Neural cell (in vitro differentiated cells): ENCODE results near the gene RASAL2. TPM values are rescaled to one million over a fixed set of nuclear protein-coding genes. Genes with fewer than 3 reads are reported as not detected.

Source experiments
- H2AFZ ChIP-seq: fragments of 200-600, 300-800 bp; sonication (generic), shearing (Covaris generic); 2 replicates; pipeline ENCODE4 v1.6.0; 2014; ENCODE audit warnings: low read depth, mild to moderate bottlenecking, antibody characterized with exemption, low read length, moderate library complexity
- H3F3A ChIP-seq: fragments of 200-600 bp; shearing (Covaris generic); 2 replicates; pipeline ENCODE4 v1.6.1; 2016; ENCODE audit warnings: mild to moderate bottlenecking, moderate library complexity, mixed read lengths, antibody characterized with exemption, low read length; ENCODE audit not compliant: insufficient read depth, poor library complexity, severe bottlenecking
- H3K27ac ChIP-seq: fragments of 200-600, 300-800 bp; sonication (generic), shearing (Covaris generic); 2 replicates; pipeline ENCODE4 v1.5.1; 2014; ENCODE audit warnings: mild to moderate bottlenecking, low read length, moderate library complexity
- H3K27me3 ChIP-seq: fragments of 300-800, 200-600 bp; sonication (generic), shearing (Covaris generic); 2 replicates; pipeline ENCODE4 v1.6.0; 2014; ENCODE audit warnings: mild to moderate bottlenecking, low read depth, low read length, moderate library complexity; ENCODE audit not compliant: insufficient read depth
- H3K36me3 ChIP-seq: fragments of 300-800, 200-600 bp; sonication (generic), shearing (Covaris generic); 2 replicates; pipeline ENCODE4 v1.5.1; 2014; ENCODE audit warnings: mild to moderate bottlenecking, antibody characterized with exemption, low read length, moderate library complexity; ENCODE audit not compliant: insufficient read depth
- H3K4me2 ChIP-seq: fragments of 300-800, 200-600 bp; sonication (generic), shearing (Covaris generic); 2 replicates; pipeline ENCODE4 v1.6.0; 2014; ENCODE audit warnings: mild to moderate bottlenecking, low read length
- H3K4me3 ChIP-seq: fragments of 300-800, 200-600 bp; sonication (generic), shearing (Covaris generic); 2 replicates; pipeline ENCODE4 v1.5.1; 2014; ENCODE audit warnings: mild to moderate bottlenecking, low read length, moderate library complexity
- H3K79me2 ChIP-seq: fragments of 200-600 bp; shearing (Covaris generic); replicated peaks from 2 replicates; pipeline ENCODE4 v1.6.0; 2014; ENCODE audit warnings: mild to moderate bottlenecking, low read length, moderate library complexity; ENCODE audit not compliant: insufficient read depth
- H3K9ac ChIP-seq: fragments of 300-800, 200-600 bp; sonication (generic), shearing (Covaris generic); 2 replicates; pipeline ENCODE4 v1.6.1; 2016; ENCODE audit warnings: mild to moderate bottlenecking, low read length, mixed read lengths
- H3K9me2 ChIP-seq: fragments of 200-600 bp; shearing (Covaris generic); 2 replicates; pipeline ENCODE4 v1.6.1; 2016; ENCODE audit warnings: mild to moderate bottlenecking, low read length, mixed read lengths; ENCODE audit not compliant: insufficient read depth
- H3K9me3 ChIP-seq: fragments of 200-600, 300-800 bp; sonication (generic), shearing (Covaris generic); 2 replicates; pipeline ENCODE4 v1.6.1; 2016; ENCODE audit warnings: mild to moderate bottlenecking, mixed run types, low read length, moderate library complexity, mixed read lengths
- H4K20me1 ChIP-seq: fragments of 200-600 bp; shearing (Covaris generic); 2 replicates; pipeline ENCODE4 v1.6.1; 2016; ENCODE audit warnings: mild to moderate bottlenecking, mixed run types; ENCODE audit not compliant: insufficient read depth
- CTCF ChIP-seq: fragments of 450-650 bp; IDR thresholded peaks from 2 replicates; pipeline ENCODE4 v1.5.1; 2014; ENCODE audit warnings: antibody characterized with exemption, mild to moderate bottlenecking, moderate library complexity; ENCODE audit not compliant: poor library complexity, severe bottlenecking
- EP300 ChIP-seq: fragments of 450-650 bp; conservative IDR thresholded peaks from 2 replicates; pipeline ENCODE4 v1.6.1; 2014; ENCODE audit warnings: antibody characterized with exemption, mild to moderate bottlenecking, moderate library complexity; ENCODE audit not compliant: poor library complexity, severe bottlenecking
- EZH2 ChIP-seq: fragments of 200-600, 300-800 bp; shearing (Covaris generic), sonication (generic); IDR thresholded peaks from 2 replicates; pipeline ENCODE4 v1.6.1; 2014; ENCODE audit warnings: antibody characterized with exemption, low read length, borderline replicate concordance, mild to moderate bottlenecking; ENCODE audit not compliant: insufficient read depth, poor library complexity, severe bottlenecking
- MXI1 ChIP-seq: fragments of 450-650 bp; conservative IDR thresholded peaks from 2 replicates; pipeline ENCODE4 v1.6.1; 2014; ENCODE audit warnings: antibody characterized with exemption, mild to moderate bottlenecking; ENCODE audit not compliant: poor library complexity, severe bottlenecking
- POLR2AphosphoS5 ChIP-seq: IDR thresholded peaks from 2 replicates; pipeline ENCODE4 v1.6.1; 2012
- RAD21 ChIP-seq: fragments of 450-650 bp; conservative IDR thresholded peaks from 2 replicates; pipeline ENCODE4 v1.6.1; 2014; ENCODE audit warnings: antibody characterized with exemption, mild to moderate bottlenecking, moderate library complexity
- REST ChIP-seq: IDR thresholded peaks from 2 replicates; pipeline ENCODE4 v1.6.1; 2012; ENCODE audit warnings: borderline replicate concordance
- SMC3 ChIP-seq: fragments of 450-650 bp; conservative IDR thresholded peaks from 2 replicates; pipeline ENCODE4 v1.6.1; 2014; ENCODE audit warnings: antibody characterized with exemption, mild to moderate bottlenecking, moderate library complexity; ENCODE audit not compliant: poor library complexity
- TAF1 ChIP-seq: IDR thresholded peaks from 2 replicates; pipeline ENCODE4 v1.6.1; 2012; ENCODE audit warnings: low read depth
- polyA plus RNA-seq: library from polyadenylated mRNA; depleted of rRNA; stranded (reverse); fragments of >200 nt; gene quantifications from 2 replicates; pipeline ENCODE4 v1.2.3, GENCODE V29; 2014

The RASAL2 gene
- polyA plus RNA-seq, 1 donor from 2014 or later: 73.3 TPM

GRCh38 chr1:178061620-178062019, 32.3 kb upstream of the RASAL2 start:
- Histone ChIP-seq H3K27ac (no peak overlapping the region), H3K9me3 (no peaks in the 10 kb centered on the region), H3K9me2 (no peaks in the 10 kb centered on the region), H2AFZ (no peak overlapping the region), H3K4me3 (no peak overlapping the region), H3K27me3 (no peaks in the 10 kb centered on the region), H4K20me1 (no peaks in the 10 kb centered on the region), H3K4me2 (no peak overlapping the region), H3K79me2 (no peaks in the 10 kb centered on the region), H3K36me3 (no peaks in the 10 kb centered on the region), H3F3A (no peaks in the 10 kb centered on the region), H3K9ac (no peak overlapping the region)
- no peak for TF ChIP-seq EP300
- TF ChIP-seq REST: no peak
- TF ChIP-seq POLR2AphosphoS5: no peak
- TF ChIP-seq TAF1: no peak
- TF ChIP-seq RAD21: no peak
- no peak for TF ChIP-seq MXI1
- TF ChIP-seq EZH2: no peak
- no peak for TF ChIP-seq SMC3
- no peak for TF ChIP-seq CTCF

GRCh38 chr1:178064191-178064821, 29.6 kb upstream of the RASAL2 start:
- TF ChIP-seq RAD21: no peak
- TF ChIP-seq CTCF: no peak
- no peak for TF ChIP-seq EZH2
- no peak for TF ChIP-seq MXI1
- TF ChIP-seq EP300: no peak
- no peak for TF ChIP-seq POLR2AphosphoS5
- TF ChIP-seq TAF1: no peak
- TF ChIP-seq REST: no peak
- no peak for TF ChIP-seq SMC3
- no peaks in the 10 kb centered on the region for H3K9me2 ChIP-seq
- H3K36me3 ChIP-seq: no peaks in the 10 kb centered on the region
- no peak overlapping the region for H3K4me2 ChIP-seq
- no peaks in the 10 kb centered on the region for H3K9me3 ChIP-seq
- H3K79me2 ChIP-seq: no peaks in the 10 kb centered on the region
- H3K4me3 ChIP-seq: no peak overlapping the region
- no peaks in the 10 kb centered on the region for H3K27me3 ChIP-seq
- H3K9ac ChIP-seq: no peak overlapping the region
- no peaks in the 10 kb centered on the region for H4K20me1 ChIP-seq
- no peak overlapping the region for H3K27ac ChIP-seq
- H2AFZ ChIP-seq: no peak overlapping the region
- H3F3A ChIP-seq: no peaks in the 10 kb centered on the region
